Naive thymus-derived CD4-positive, alpha-beta T cell (primary cell): ENCODE results near the gene PQBP1. TPM values are rescaled to one million over a fixed set of nuclear protein-coding genes. Genes with fewer than 3 reads are reported as not detected.
A peak's percentile ranks its signal among the peaks of the same experiment; 100 is the strongest.
"Not testable (repeated sequence)": the region's sequence is repeated elsewhere in the genome, so short reads cannot be mapped to it uniquely, and the experiment has no call there.

ENCODE experiments used
- ATAC-seq: fragments of 150-1000 bp; cut with Tn5 transposase; 2 replicates; pipeline ENCODE4 v1.10.0; 2021; ENCODE audit warnings: mild to moderate bottlenecking, moderate library complexity
- CTCF ChIA-PET: fragments of 350-600 bp; sonication (Branson Sonifier 250); formaldehyde crosslinking; loops from one replicate; lab custom pipeline; 2021; ENCODE audit warnings: antibody characterized with exemption; lab: Charles Lee
- POLR2A ChIA-PET: fragments of 350-600 bp; sonication (Branson Sonifier 250); formaldehyde crosslinking; loops from one replicate; lab custom pipeline; 2021; ENCODE audit warnings: antibody characterized with exemption, inconsistent platforms; lab: Charles Lee
- DNase-seq, 9 donors: peaks; one replicate each; pipeline versions ENCODE4 v3.0.0 to v3.0.0-alpha.2; 2020 to 2022; ENCODE audit warnings: mixed read lengths in 1 of 9
- H3K27ac ChIP-seq: one replicate; pipeline ENCODE4 v1.7.0; 2013; ENCODE audit warnings: mild to moderate bottlenecking, low read depth, low read length, moderate library complexity
- H3K27me3 ChIP-seq, 2 donors: one replicate each; pipeline ENCODE4 v1.7.0; 2013; ENCODE audit warnings: low read length in 2 of 2, mild to moderate bottlenecking in 2 of 2, moderate library complexity in 2 of 2; ENCODE audit not compliant: control insufficient read depth in 2 of 2, insufficient read depth in 2 of 2
- H3K36me3 ChIP-seq, 3 experiments: 1 replicate in 2 of 3; 2 replicates in 1 of 3; pipeline ENCODE4 v1.7.0; 2013; ENCODE audit warnings: low read length in 3 of 3, mild to moderate bottlenecking in 3 of 3, moderate library complexity in 1 of 3; ENCODE audit not compliant: insufficient read depth in 3 of 3, control insufficient read depth in 2 of 3
- H3K4me1 ChIP-seq, 2 donors: one replicate each; pipeline ENCODE4 v1.7.0; 2013; ENCODE audit warnings: low read length in 2 of 2, mild to moderate bottlenecking in 2 of 2, moderate library complexity in 1 of 2; ENCODE audit not compliant: control insufficient read depth in 2 of 2, insufficient read depth in 2 of 2
- H3K4me3 ChIP-seq: 2 replicates; pipeline ENCODE4 v1.7.0; 2013; ENCODE audit warnings: mild to moderate bottlenecking, low read length
- H3K9me3 ChIP-seq, 3 experiments: 1 replicate in 2 of 3; 2 replicates in 1 of 3; pipeline ENCODE4 v1.7.0; 2013; ENCODE audit warnings: low read length in 3 of 3; ENCODE audit not compliant: control insufficient read depth in 2 of 3
- H3K27ac Mint-ChIP-seq, 9 donors: one replicate each; pipeline ENCODE4 v1.8.0; 2020 to 2022; ENCODE audit warnings: mixed read lengths in 9 of 9, mild to moderate bottlenecking in 8 of 9, moderate library complexity in 5 of 9, inconsistent platforms in 2 of 9
- H3K27me3 Mint-ChIP-seq, 5 donors: one replicate each; pipeline ENCODE4 v1.8.0; 2021 to 2022; ENCODE audit warnings: mixed read lengths in 5 of 5, mild to moderate bottlenecking in 1 of 5
- H3K36me3 Mint-ChIP-seq, 5 donors: one replicate each; pipeline ENCODE4 v1.8.0; 2020 to 2022; ENCODE audit warnings: mixed read lengths in 5 of 5, mild to moderate bottlenecking in 3 of 5, inconsistent platforms in 1 of 5
- H3K4me1 Mint-ChIP-seq, 7 donors: one replicate each; pipeline ENCODE4 v1.8.0; 2020 to 2022; ENCODE audit warnings: mixed read lengths in 7 of 7, mild to moderate bottlenecking in 3 of 7, inconsistent platforms in 1 of 7
- H3K4me3 Mint-ChIP-seq, 10 donors: one replicate each; pipeline ENCODE4 v1.8.0; 2020 to 2022; ENCODE audit warnings: mild to moderate bottlenecking in 10 of 10, mixed read lengths in 10 of 10, moderate library complexity in 6 of 10, inconsistent platforms in 2 of 10
- H3K9me3 Mint-ChIP-seq, 11 donors: one replicate each; pipeline ENCODE4 v1.8.0; 2020 to 2022; ENCODE audit warnings: mixed read lengths in 11 of 11, mild to moderate bottlenecking in 4 of 11, inconsistent platforms in 1 of 11, moderate library complexity in 1 of 11
- intact Hi-C, 2 donors: fragments of 100-400 bp; cut with micrococcal nuclease; formaldehyde crosslinking; loops; one replicate each; pipeline ENCODE4 v1.15.1; 2023
- polyA plus RNA-seq, 2 donors: library from polyadenylated mRNA; unstranded; fragments of 300-500 nt; fragmentation: Illumina TruSeq; gene quantifications; one replicate each; pipeline ENCODE4 v1.2.3, GENCODE V29; 2021
- total RNA-seq, 6 experiments: library from RNA in 5 of 6; stranded (reverse) in 5 of 6; gene quantifications; 1 replicate in 5 of 6; 2 replicates in 1 of 6; pipeline ENCODE4 v1.2.3 and lab custom pipeline; 2021 to 2026

PQBP1 gene, protein sequence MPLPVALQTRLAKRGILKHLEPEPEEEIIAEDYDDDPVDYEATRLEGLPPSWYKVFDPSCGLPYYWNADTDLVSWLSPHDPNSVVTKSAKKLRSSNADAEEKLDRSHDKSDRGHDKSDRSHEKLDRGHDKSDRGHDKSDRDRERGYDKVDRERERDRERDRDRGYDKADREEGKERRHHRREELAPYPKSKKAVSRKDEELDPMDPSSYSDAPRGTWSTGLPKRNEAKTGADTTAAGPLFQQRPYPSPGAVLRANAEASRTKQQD
- total RNA-seq, result 10 to 100 TPM; 64.1 to 89.5 (median 74.6) TPM
- polyA plus RNA-seq, result 100 to 1,000 TPM; 110 to 125 TPM
- total RNA-seq (lab: John Stamatoyannopoulos, UW), result 72.6 reads per million, percentile 79 among the genes with 10 or more reads in this experiment

DNA sequence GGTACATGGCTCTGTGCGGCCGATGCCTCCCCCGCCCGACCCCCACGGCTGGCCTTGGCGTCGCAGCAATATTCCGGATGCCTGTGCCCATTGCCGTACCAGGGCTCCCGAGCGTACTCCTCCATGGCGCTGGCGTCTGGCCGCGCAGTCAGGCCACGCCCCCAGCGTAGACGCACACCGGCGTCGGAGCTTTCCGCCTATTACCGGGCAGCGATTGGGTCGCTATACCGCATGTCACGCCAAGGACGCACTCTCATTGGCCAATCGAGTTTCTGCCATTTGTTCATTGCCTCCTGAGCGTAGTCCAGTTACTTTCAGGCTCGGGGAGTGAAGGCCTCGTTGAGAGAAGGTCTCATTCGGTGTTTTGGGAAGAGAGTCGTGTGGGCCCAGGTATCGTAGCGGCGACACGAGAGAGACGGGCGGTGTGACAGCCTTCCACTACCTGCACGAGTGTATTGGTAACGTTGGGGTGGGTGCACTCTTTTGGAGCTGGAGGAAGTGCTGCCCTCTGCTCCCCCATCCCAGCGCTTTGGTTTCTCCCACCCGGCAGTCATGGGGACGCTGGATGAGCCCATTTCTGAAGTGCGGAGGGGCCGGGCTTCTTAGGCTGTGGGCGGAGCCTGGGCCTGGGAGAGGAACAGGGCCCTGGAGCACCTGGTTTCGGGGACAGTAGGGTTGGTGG is at the start of gene PQBP1, which contains the start of gene TIMM17B:
PQBP1 (plus strand) TSS at position 306 of the 682 bp plus-strand sequence. CDS start 580 bp downstream, outside the sequence.
TIMM17B (minus strand) TSS at position 144 of the 682 bp plus-strand sequence; CDS start at position 125, 19 bp downstream.
- peaks cover 0 to 4% (median 0%) of the 10 kb centered on the region in 11 donors for H3K9me3 Mint-ChIP-seq
- no peaks in the 10 kb centered on the region for H3K27me3 Mint-ChIP-seq
- Histone ChIP-seq H3K36me3 (peaks cover 3 to 31% (median 6%) of the 10 kb centered on the region in 3 experiments), H3K27me3 (no peaks in the 10 kb centered on the region), H3K27ac (peak within 1 kb of the TSS; percentile 98), H3K4me3 (peak within 1 kb of the TSS; percentile 91), H3K4me1 (peaks cover 12 to 16% of the 10 kb centered on the region in 2 donors), H3K9me3 (no peaks in the 10 kb centered on the region)
- peaks cover 6 to 42% (median 24%) of the 10 kb centered on the region in 7 donors for H3K4me1 Mint-ChIP-seq
- ATAC-seq (peak; percentile 92), DNase-seq (peak; percentile 71 to 93 (median 89))
- CTCF ChIA-PET, result interaction anchor here (0.6 to 1.1 kb wide), 4 partner anchors 8 to 249 kb away, joined by 3 to 5 read pairs (median 4); no protein-coding TSS in a partner anchor
- H3K27ac Mint-ChIP-seq, result peak within 1 kb of the TSS; percentile 89 to 98 (median 94)
- intact Hi-C loops, result loop anchor here (1.0 to 10.0 kb wide), 17 partner anchors 14 to 1335 kb away; partner anchors contain the start of genes GRIPAP1 (in 2 of the 2), MAGIX (in 2 of the 2), PPP1R3F (in 2 of the 2) and SLC35A2 (in 2 of the 2)
- POLR2A ChIA-PET, result interaction anchor here (0.7 to 4.1 kb wide), 13 partner anchors 10 to 358 kb away, joined by 3 to 29 read pairs (median 6); partner anchors contain the start of genes HDAC6, OTUD5, PIM2 and SLC35A2
- H3K36me3 Mint-ChIP-seq, result peaks cover 0 to 9% (median 0%) of the 10 kb centered on the region in 5 donors
- peak within 1 kb of the TSS; percentile 83 to 100 (median 91) for H3K4me3 Mint-ChIP-seq

DNA sequence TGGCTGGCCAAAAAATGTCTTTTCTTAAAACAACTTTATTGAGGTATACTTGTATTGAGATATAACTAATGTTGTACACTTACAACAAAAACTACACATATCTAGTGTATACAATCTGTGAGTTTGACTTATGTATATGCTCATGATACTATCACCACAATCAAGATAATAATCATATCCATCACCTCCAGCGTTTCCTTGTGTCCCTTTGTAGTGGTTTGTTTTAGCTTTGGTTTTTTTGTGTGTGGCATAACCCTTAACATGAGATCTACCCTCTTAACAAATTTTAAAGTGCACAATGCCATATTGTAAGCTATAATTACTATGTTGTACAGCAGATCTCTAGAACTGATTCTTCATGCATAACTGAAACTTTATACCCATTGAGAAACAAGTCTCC is 48.9 kb upstream of the PQBP1 start:
- Mint-ChIP-seq H3K27me3 (peaks cover 0 to 3% (median 0%) of the 10 kb centered on the region in 5 donors), H3K4me1 (peaks cover 0 to 12% (median 7%) of the 10 kb centered on the region in 7 donors), H3K27ac (no peak overlapping the region), H3K4me3 (peak overlapping the region in 6 of 10 donors; percentile 7 to 55 (median 36)), H3K36me3 (peaks cover 0 to 5% (median 0%) of the 10 kb centered on the region in 5 donors), H3K9me3 (peaks cover 0 to 3% (median 0%) of the 10 kb centered on the region in 11 donors)
- Histone ChIP-seq H3K4me3 (no peak overlapping the region), H3K27me3 (no peaks in the 10 kb centered on the region), H3K9me3 (no peaks in the 10 kb centered on the region), H3K36me3 (no peaks in the 10 kb centered on the region), H3K27ac (no peak overlapping the region), H3K4me1 (no peaks in the 10 kb centered on the region)
- ATAC-seq (peak; percentile 37), DNase-seq (peak in 3 of 9 donors; percentile 26 to 40 (median 37))
- intact Hi-C loops, result no loop called here
- ChIA-PET POLR2A (interaction anchor here (0.7 kb wide), 1 partner anchor 275 kb away, joined by 3 read pairs; no protein-coding TSS in a partner anchor), CTCF (interaction anchor here (1.0 kb wide), 1 partner anchor 15 kb away, joined by 3 read pairs; no protein-coding TSS in a partner anchor)

DNA sequence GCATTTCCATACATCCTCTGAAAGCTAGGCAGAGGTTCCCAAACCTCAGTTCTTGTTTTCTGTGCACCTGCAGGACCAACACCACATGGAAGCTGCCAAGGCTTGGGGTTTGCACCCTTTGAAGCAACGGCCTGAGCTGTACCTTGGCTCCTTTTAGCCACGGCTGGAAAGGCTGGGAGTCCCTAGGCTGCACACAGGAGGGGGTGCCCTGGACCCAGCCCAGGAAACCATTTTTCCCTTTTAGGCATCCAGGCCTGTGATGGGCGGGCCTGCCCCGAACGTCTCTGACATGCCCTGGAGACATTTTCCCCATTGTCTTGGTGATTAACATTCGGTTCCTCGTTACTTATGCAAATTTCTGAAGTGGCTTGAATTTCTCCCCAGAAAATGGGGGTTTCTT is 44.9 kb upstream of the PQBP1 start:
- Mint-ChIP-seq H3K4me1 (peaks cover 0 to 17% (median 12%) of the 10 kb centered on the region in 7 donors), H3K4me3 (no peak overlapping the region), H3K27ac (no peak overlapping the region), H3K27me3 (peaks cover 0 to 14% (median 4%) of the 10 kb centered on the region in 5 donors), H3K9me3 (peaks cover 0 to 3% (median 0%) of the 10 kb centered on the region in 11 donors), H3K36me3 (peaks cover 0 to 5% (median 0%) of the 10 kb centered on the region in 5 donors)
- CTCF ChIA-PET, result no interaction called here
- no peaks in the 10 kb centered on the region for H3K4me1 ChIP-seq
- H3K27me3 ChIP-seq, result no peaks in the 10 kb centered on the region
- intact Hi-C loops, result no loop called here
- H3K4me3 ChIP-seq, result no peak overlapping the region
- H3K36me3 ChIP-seq, result no peaks in the 10 kb centered on the region
- H3K9me3 ChIP-seq, result no peaks in the 10 kb centered on the region
- no peak overlapping the region for H3K27ac ChIP-seq
- ATAC-seq, result no peak
- DNase-seq, result no peak
- POLR2A ChIA-PET, result no interaction called here

DNA sequence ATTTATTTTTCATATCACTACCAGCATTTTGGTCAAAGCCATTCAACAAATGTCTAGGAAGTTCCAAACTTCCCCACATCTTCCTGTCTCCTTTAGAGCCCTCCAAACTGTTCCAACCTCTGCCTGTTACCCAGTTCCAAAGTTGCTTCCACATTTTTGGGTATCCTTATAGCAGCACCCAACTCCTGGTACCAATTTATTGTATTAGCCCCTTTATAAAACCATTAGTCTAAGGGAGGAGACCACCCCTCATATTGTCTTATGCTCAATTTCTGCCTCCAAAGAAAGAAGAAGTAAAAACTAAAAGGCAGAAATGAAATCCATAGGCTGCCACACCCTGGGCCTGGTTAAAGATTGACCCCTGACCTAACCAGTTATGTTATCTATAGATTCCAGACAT is 44.2 kb upstream of the PQBP1 start:
- H3K27ac ChIP-seq, POLR2A ChIA-PET, H3K36me3 ChIP-seq, CTCF ChIA-PET, H3K4me3 ChIP-seq, H3K9me3 Mint-ChIP-seq, ATAC-seq, H3K4me1 ChIP-seq, H3K36me3 Mint-ChIP-seq, intact Hi-C loops, DNase-seq, H3K27me3 ChIP-seq, H3K27ac Mint-ChIP-seq, H3K9me3 ChIP-seq, H3K4me3 Mint-ChIP-seq: not testable (repeated sequence)
- H3K4me1 Mint-ChIP-seq, result peaks cover 0 to 17% (median 12%) of the 10 kb centered on the region in 7 donors
- peaks cover 0 to 14% (median 4%) of the 10 kb centered on the region in 5 donors for H3K27me3 Mint-ChIP-seq

DNA sequence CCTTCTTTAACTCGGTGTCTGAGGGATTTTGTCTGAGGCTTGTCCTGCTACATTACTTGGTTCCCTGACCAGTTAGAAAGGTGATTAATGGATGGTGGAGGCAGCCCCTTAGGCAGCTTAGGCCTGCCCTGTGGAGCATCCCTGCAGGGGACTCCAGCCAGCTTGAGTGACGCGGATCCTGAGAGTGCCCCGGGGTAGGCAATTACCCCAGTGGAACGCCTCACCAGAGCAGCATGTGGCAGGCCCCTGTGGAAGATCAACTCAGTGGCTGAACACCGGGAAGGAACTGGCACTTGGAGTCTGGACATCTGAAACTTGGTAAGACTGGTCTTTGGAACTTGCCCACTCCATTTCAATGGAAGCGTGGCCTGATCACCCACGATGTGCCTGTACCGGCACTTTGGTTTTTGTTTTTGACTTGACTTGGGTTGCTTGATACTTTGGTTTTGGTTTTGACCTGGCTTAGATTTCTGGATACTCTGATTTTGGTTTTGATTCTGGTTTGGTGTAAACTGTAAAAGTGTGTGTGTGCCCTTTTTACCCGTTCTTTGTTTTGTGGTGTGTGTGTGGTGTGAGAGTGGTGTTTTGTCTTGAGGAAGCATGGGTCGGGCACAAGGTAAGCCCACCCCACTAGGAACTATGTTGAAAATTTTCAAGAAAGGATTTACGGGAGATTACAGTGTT is 43.5 kb upstream of the PQBP1 start:
- H3K36me3 ChIP-seq, DNase-seq, POLR2A ChIA-PET, H3K9me3 ChIP-seq, H3K27me3 ChIP-seq, H3K9me3 Mint-ChIP-seq, H3K36me3 Mint-ChIP-seq, H3K4me3 Mint-ChIP-seq, H3K27ac ChIP-seq, H3K4me1 ChIP-seq, H3K4me3 ChIP-seq, CTCF ChIA-PET, ATAC-seq, intact Hi-C loops: not testable (repeated sequence)
- H3K27me3 Mint-ChIP-seq, result peaks cover 0 to 14% (median 4%) of the 10 kb centered on the region in 5 donors
- H3K27ac Mint-ChIP-seq, result peak overlapping the region in 1 of 9 donors; percentile 16
- H3K4me1 Mint-ChIP-seq, result peaks cover 0 to 11% (median 6%) of the 10 kb centered on the region in 7 donors

DNA sequence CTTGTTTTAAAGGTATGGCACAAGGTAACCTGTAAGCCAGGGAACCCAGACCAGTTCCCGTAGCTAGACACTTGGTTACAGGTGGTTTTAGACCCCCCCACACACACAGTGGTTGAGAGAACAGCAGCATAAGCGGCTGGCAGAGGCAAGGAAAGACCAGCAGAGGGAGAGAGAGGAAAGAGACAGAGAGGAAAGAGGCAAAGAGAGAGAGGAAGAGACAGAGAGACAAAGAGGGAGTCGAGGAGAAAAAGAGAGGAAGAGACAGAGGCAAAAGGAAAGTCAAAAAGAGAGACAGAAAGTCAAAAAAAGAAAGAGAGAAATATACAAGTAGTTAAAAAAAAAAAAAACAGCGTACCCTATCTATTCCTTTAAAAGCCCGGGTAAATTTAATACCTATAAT is 42.8 kb upstream of the PQBP1 start:
- H3K4me1 ChIP-seq, result no peaks in the 10 kb centered on the region
- Mint-ChIP-seq H3K4me3 (no peak overlapping the region), H3K4me1 (peaks cover 0 to 7% (median 6%) of the 10 kb centered on the region in 7 donors), H3K36me3 (peaks cover 0 to 5% (median 0%) of the 10 kb centered on the region in 5 donors), H3K27me3 (peaks cover 0 to 11% (median 4%) of the 10 kb centered on the region in 5 donors), H3K9me3 (peaks cover 0 to 3% (median 0%) of the 10 kb centered on the region in 11 donors), H3K27ac (peak overlapping the region in 1 of 9 donors; percentile 33)
- H3K4me3 ChIP-seq, result no peak overlapping the region
- H3K27ac ChIP-seq, result no peak overlapping the region
- no peaks in the 10 kb centered on the region for H3K9me3 ChIP-seq
- ATAC-seq, result no peak
- H3K36me3 ChIP-seq, result no peaks in the 10 kb centered on the region
- DNase-seq, result peak in 2 of 9 donors; percentile 16 to 17
- intact Hi-C loops, result loop anchor here in 1 of 2 donors (1.0 to 5.0 kb wide), 2 partner anchors 62 to 90 kb away; partner anchors contain the start of gene PIM2
- POLR2A ChIA-PET, result no interaction called here
- no peaks in the 10 kb centered on the region for H3K27me3 ChIP-seq
- CTCF ChIA-PET, result no interaction called here
